BE2C (cell line): ENCODE measurements around the gene RNF151.
A peak's percentile ranks its signal among the peaks of the same experiment; 100 is the strongest.

Source experiments
- DNase-seq: peaks from one replicate; pipeline ENCODE4 v3.0.0-alpha.2; 2020
- H3K27me3 ChIP-seq: fragments of 250-450 bp; sonication (Bioruptor Pico); 2 replicates; pipeline ENCODE4 v1.5.1; 2020; ENCODE audit warnings: mild to moderate bottlenecking
- H3K36me3 ChIP-seq: fragments of 250-450 bp; sonication (Bioruptor Pico); 2 replicates; pipeline ENCODE4 v1.5.1; 2020; ENCODE audit warnings: mild to moderate bottlenecking
- H3K4me1 ChIP-seq: fragments of 250-450 bp; sonication (Bioruptor Pico); 2 replicates; pipeline ENCODE4 v1.5.1; 2020
- H3K4me3 ChIP-seq: 2 replicates; pipeline ENCODE4 v1.5.1; 2011; ENCODE audit warnings: low read depth, low read length
- H3K9me3 ChIP-seq: fragments of 250-450 bp; sonication (Bioruptor Pico); 2 replicates; pipeline ENCODE4 v1.5.1; 2020
- TF ChIP-seq, protein P1 (sequence below): IDR thresholded peaks from 2 replicates; pipeline ENCODE4 v1.5.1; 2012; ENCODE audit warnings: mild to moderate bottlenecking, low read depth, low read length

RNF151 gene

GRCh38 chr16:1985466-1986150 is 19.0 kb downstream of the RNF151 start:
- Histone ChIP-seq H3K4me1 (peaks cover 3% of the 10 kb centered on the region; the same call in 1 of the 2 replicates), H3K36me3 (peaks cover 17% of the 10 kb centered on the region), H3K27me3 (peaks cover 25% of the 10 kb centered on the region), H3K9me3 (no peaks in the 10 kb centered on the region), H3K4me3 (no peak overlapping the region; the same call in 1 of the 2 replicates)
- DNase-seq: no peak
- TF ChIP-seq, protein P1, sequence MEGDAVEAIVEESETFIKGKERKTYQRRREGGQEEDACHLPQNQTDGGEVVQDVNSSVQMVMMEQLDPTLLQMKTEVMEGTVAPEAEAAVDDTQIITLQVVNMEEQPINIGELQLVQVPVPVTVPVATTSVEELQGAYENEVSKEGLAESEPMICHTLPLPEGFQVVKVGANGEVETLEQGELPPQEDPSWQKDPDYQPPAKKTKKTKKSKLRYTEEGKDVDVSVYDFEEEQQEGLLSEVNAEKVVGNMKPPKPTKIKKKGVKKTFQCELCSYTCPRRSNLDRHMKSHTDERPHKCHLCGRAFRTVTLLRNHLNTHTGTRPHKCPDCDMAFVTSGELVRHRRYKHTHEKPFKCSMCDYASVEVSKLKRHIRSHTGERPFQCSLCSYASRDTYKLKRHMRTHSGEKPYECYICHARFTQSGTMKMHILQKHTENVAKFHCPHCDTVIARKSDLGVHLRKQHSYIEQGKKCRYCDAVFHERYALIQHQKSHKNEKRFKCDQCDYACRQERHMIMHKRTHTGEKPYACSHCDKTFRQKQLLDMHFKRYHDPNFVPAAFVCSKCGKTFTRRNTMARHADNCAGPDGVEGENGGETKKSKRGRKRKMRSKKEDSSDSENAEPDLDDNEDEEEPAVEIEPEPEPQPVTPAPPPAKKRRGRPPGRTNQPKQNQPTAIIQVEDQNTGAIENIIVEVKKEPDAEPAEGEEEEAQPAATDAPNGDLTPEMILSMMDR: no peak

GRCh38 chr16:1987198-1987597 is 20.5 kb downstream of the RNF151 start:
- TF ChIP-seq, protein P1: no peak
- Histone ChIP-seq H3K4me1 (peaks cover 3% of the 10 kb centered on the region; the same call in 1 of the 2 replicates), H3K27me3 (peaks cover 29% of the 10 kb centered on the region), H3K4me3 (no peak overlapping the region), H3K9me3 (peaks cover 4% of the 10 kb centered on the region; the same call in 1 of the 2 replicates), H3K36me3 (peaks cover 17% of the 10 kb centered on the region)
- no peak for DNase-seq

- H3K27me3 ChIP-seq: peaks cover 29% of the 10 kb centered on the region
- no peak for DNase-seq
- peaks cover 17% of the 10 kb centered on the region for H3K36me3 ChIP-seq
- H3K9me3 ChIP-seq: peaks cover 10% of the 10 kb centered on the region
- peak within 1 kb of the TSS; percentile 46 for H3K4me3 ChIP-seq
- H3K4me1 ChIP-seq: no peaks in the 10 kb centered on the region
- TF ChIP-seq, protein P1: no peak
Measured at GRCh38 chr16:1989209-1990100, 22.8 kb downstream of the RNF151 start, which contains the start of gene SYNGR3. SYNGR3 (plus strand) TSS chr16:1989970; CDS start chr16:1990103, 133 bp downstream.

GRCh38 chr16:1990101-1990350 is 23.4 kb downstream of the RNF151 start:
- TF ChIP-seq, protein P1: no peak
- peaks cover 29% of the 10 kb centered on the region for H3K27me3 ChIP-seq
- H3K4me3 ChIP-seq: peak overlapping the region; percentile 46
- DNase-seq: no peak
- peaks cover 10% of the 10 kb centered on the region for H3K9me3 ChIP-seq
- H3K36me3 ChIP-seq: peaks cover 17% of the 10 kb centered on the region
- H3K4me1 ChIP-seq: no peaks in the 10 kb centered on the region

- TF ChIP-seq, protein P1: no peak
- peaks cover 20% of the 10 kb centered on the region for H3K36me3 ChIP-seq
- no peak for DNase-seq
- peak overlapping the region; percentile 46 for H3K4me3 ChIP-seq
- H3K9me3 ChIP-seq: peaks cover 10% of the 10 kb centered on the region
- no peaks in the 10 kb centered on the region for H3K4me1 ChIP-seq
- peaks cover 29% of the 10 kb centered on the region for H3K27me3 ChIP-seq
Measured at GRCh38 chr16:1990351-1991134, 23.9 kb downstream of the RNF151 start.
